Muscle layer of duodenum (tissue), 2 donors: Measurements from ENCODE around the gene SBF2.
A peak's percentile ranks its signal among the peaks of the same experiment; 100 is the strongest.

Experiments
- H3K27ac ChIP-seq: one replicate; pipeline ENCODE4 v1.7.0; 2013; ENCODE audit warnings: mild to moderate bottlenecking, low read length
- H3K27me3 ChIP-seq: one replicate; pipeline ENCODE4 v1.7.0; 2013; ENCODE audit warnings: low read depth, mild to moderate bottlenecking, control low read depth, low read length
- H3K36me3 ChIP-seq, 2 donors: one replicate each; pipeline ENCODE4 v1.7.0; 2013; ENCODE audit warnings: low read length in 2 of 2, control low read depth in 1 of 2, mild to moderate bottlenecking in 1 of 2; ENCODE audit not compliant: insufficient read depth in 2 of 2, control insufficient read depth in 1 of 2
- H3K4me1 ChIP-seq, 2 donors: one replicate each; pipeline ENCODE4 v1.7.0; 2013; ENCODE audit warnings: low read length in 2 of 2, mild to moderate bottlenecking in 2 of 2, control low read depth in 1 of 2, moderate library complexity in 1 of 2; ENCODE audit not compliant: insufficient read depth in 2 of 2, control insufficient read depth in 1 of 2
- H3K4me3 ChIP-seq, 2 donors: one replicate each; pipeline ENCODE4 v1.7.0; 2013; ENCODE audit warnings: low read length in 2 of 2, low read depth in 1 of 2, mild to moderate bottlenecking in 1 of 2
- H3K9me3 ChIP-seq, 2 donors: one replicate each; pipeline ENCODE4 v1.7.0; 2013; ENCODE audit warnings: low read length in 2 of 2, control low read depth in 1 of 2, mild to moderate bottlenecking in 1 of 2; ENCODE audit not compliant: control insufficient read depth in 1 of 2
- donor health status: healthy.

Gene SBF2

DNA sequence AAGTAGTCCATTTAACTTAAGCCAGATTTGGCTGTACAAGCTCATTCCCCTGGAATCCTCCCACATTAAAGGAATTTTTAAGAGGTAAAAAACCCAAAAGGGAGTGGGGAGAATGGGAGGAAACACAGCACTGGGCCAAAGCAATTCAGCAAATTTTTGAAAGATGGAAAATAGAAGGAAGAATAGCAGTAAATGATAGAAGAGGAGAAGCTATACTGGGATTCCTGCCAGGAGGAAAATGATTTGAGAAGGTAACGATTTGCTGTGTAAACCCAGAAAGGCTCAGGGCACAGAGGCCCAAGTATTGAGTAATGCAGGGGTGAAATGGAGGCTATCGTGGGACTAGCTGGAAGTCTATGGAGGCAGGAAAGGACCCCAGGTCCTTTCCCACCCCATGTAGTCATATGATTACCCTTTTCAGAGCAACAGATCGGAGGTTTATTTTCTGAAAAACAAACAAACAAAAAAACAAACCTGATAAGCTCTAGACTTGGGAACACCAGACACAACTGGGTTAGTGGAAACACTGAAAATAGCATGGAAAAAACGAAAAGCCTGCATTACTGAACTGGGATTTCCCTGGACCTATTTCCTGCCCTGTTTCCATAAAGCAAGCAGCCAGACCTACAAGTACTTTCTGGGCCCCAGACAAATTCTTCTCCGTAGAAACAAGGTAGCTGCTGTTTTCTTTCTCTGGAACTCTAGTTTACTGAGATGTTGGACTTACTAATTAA, 490.2 kb downstream of the SBF2 start:
- peak overlapping the region; percentile 71 for H3K27ac ChIP-seq
- H3K27me3 ChIP-seq: no peaks in the 10 kb centered on the region
- peaks cover 8 to 21% of the 10 kb centered on the region in 2 donors for H3K4me1 ChIP-seq
- peaks cover 14 to 17% of the 10 kb centered on the region in 2 donors for H3K36me3 ChIP-seq
- H3K9me3 ChIP-seq: no peaks in the 10 kb centered on the region
- H3K4me3 ChIP-seq: no peak overlapping the region

DNA sequence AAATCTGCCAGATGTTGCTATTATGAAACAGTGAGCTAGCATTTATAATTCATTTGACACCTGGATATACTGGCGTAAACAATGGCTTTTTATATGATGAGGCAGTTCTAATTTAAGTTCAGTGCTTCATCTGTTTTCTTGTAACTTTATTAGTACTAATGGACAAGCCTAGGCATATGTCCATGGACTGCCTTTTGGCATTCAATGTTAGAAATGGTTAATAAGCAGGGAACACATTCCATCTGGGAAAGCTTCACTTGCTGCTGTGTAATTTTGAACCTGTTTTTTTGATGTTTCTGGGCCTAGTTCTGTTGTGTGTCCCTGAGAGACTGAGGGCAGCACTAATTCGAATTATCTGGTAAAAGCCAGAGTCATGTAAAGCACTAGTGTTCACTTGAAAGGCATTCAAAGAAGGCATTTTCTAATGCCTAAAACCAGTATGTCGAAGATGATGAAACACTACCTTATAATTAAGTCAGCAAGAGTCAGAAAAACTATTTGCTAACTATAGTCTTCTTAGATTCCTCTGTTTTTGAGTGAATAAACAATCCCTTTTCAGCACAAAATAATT, 491.6 kb downstream of the SBF2 start:
- H3K9me3 ChIP-seq: no peaks in the 10 kb centered on the region
- peak overlapping the region; percentile 73 for H3K27ac ChIP-seq
- peaks cover 8 to 21% of the 10 kb centered on the region in 2 donors for H3K4me1 ChIP-seq
- H3K36me3 ChIP-seq: peaks cover 7 to 9% of the 10 kb centered on the region in 2 donors
- H3K4me3 ChIP-seq: no peak overlapping the region
- no peaks in the 10 kb centered on the region for H3K27me3 ChIP-seq

DNA sequence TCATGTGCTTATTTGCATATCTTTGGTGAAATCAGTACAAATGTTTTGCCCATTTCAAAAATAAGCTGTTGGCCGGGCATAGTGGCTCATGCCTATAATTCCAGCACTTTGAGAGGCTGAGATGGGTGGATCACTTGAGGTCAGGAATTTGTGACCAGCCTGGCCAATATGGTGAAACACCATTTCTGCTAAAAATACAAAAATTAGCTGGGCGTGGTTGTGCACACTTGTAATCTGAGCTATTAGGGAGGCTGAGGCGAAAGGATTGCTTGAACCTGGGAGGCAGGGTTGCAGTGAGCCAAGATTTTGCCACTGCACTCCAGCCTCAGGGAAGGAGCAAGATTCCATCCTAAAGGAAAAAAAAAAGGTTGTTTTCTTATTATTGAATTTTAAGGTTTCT, 494.1 kb downstream of the SBF2 start:
- H3K9me3 ChIP-seq: no peaks in the 10 kb centered on the region
- H3K36me3 ChIP-seq: peaks cover 0 to 2% of the 10 kb centered on the region in 2 donors
- H3K27me3 ChIP-seq: no peaks in the 10 kb centered on the region
- H3K27ac ChIP-seq: no peak overlapping the region
- no peak overlapping the region for H3K4me3 ChIP-seq
- peaks cover 8 to 21% of the 10 kb centered on the region in 2 donors for H3K4me1 ChIP-seq

DNA sequence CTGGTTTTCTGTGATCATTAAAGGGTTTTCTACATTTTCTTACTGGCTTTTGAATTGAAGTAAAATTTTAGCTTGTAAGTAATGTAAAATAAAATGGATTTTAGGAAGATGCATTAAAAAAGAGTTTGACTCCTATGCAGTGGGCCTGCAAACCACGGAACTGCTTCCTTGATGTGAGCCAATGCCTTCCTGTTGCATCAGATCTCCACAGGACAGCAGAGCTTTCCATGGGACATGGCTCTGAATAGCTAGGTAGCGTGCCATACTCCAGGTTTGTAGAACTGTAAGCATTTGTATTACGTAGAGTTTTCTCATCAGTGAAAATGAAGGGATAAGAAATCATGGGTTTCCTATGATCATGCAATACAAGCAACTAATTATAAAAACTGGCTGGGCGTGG, 496.7 kb downstream of the SBF2 start:
- no peaks in the 10 kb centered on the region for H3K9me3 ChIP-seq
- no peak overlapping the region for H3K4me3 ChIP-seq
- H3K36me3 ChIP-seq: peaks cover 3 to 4% of the 10 kb centered on the region in 2 donors
- H3K4me1 ChIP-seq: peaks cover under 1 to 3% of the 10 kb centered on the region in 2 donors
- H3K27me3 ChIP-seq: no peaks in the 10 kb centered on the region
- H3K27ac ChIP-seq: no peak overlapping the region

DNA sequence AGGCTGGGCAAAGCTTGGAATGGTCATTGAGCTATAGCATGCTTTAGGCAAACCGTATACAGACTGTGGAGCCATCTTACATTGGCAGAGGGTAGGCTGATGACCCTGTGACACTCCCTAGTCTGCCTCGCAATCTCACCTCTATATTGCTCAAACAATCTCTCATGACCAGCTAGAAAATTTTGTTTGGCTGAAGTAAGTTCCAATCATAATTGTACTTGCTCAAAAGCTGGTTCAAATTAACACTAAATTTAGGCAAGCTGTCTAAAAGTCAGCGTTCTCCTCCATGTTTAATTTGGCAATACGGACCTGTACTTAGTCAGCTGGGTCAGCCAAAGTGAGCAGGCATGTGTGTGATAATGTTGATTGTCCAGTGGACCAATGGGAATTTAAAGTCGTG, 497.2 kb downstream of the SBF2 start:
- Histone ChIP-seq H3K36me3 (peaks cover 3 to 4% of the 10 kb centered on the region in 2 donors), H3K27me3 (no peaks in the 10 kb centered on the region), H3K9me3 (no peaks in the 10 kb centered on the region), H3K4me1 (no peaks in the 10 kb centered on the region), H3K27ac (no peak overlapping the region), H3K4me3 (no peak overlapping the region)

DNA sequence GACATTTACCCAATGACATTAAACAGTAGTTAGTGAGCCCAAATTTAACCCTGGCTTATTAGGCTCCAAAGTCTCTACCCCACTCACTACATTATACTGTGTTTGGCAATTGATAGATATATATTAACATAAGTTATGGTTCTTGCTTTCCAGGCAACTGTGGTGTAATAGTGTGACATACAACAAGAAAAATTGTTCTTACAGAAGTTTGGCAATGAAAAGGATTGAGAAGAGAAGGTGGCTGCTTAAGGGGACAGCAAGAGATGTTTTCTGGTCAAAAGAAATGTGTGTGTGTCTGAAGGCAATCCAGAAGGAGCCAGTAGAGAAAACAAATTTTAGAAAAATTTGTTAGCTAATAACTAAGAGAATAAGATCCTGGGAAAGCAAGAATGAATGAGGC, 497.8 kb downstream of the SBF2 start:
- peaks cover 3 to 4% of the 10 kb centered on the region in 2 donors for H3K36me3 ChIP-seq
- H3K27me3 ChIP-seq: no peaks in the 10 kb centered on the region
- no peaks in the 10 kb centered on the region for H3K9me3 ChIP-seq
- H3K4me3 ChIP-seq: no peak overlapping the region
- H3K4me1 ChIP-seq: no peaks in the 10 kb centered on the region
- no peak overlapping the region for H3K27ac ChIP-seq

DNA sequence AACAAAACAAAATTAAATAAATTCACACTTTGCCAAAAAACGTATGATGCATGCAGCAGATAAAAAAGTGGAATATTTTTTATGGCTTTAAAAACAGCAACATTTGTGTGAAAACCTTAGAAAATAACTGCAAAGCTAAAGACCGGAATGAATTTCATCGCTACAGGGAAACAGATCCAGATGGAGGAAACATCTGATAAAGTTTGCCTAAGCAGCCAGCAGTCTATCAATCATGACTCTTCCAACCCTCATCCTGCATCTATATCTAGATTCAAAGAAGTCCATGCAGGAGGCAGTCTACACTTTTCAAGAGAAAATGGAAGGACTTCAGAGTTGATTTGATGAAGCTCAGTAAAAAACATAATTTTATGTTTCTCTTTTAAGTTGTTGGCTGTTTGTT, 503.3 kb downstream of the SBF2 start:
- Histone ChIP-seq H3K4me3 (no peak overlapping the region), H3K27me3 (no peaks in the 10 kb centered on the region), H3K9me3 (no peaks in the 10 kb centered on the region), H3K36me3 (peaks cover 12 to 34% of the 10 kb centered on the region in 2 donors), H3K27ac (no peak overlapping the region), H3K4me1 (no peaks in the 10 kb centered on the region)

DNA sequence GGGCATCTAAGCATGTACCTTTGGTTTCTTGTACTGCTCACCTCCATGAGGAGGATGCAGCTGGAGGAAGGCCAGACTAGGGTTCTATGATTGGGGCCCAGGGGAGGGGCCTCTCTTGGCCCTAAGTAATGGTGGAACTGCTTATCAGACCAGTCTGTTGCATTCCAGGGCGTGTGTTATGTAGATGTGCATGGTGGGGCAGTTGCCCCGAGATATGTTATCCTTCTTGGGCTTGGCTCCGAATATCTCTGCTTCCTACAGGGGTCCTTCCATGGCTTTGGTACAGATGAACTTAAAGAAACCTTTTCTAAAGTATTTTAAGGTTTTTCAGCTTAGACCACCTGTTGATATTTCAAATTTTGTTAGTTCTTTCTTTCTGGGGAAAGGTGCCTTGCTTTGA, 504.1 kb downstream of the SBF2 start:
- H3K9me3 ChIP-seq: no peaks in the 10 kb centered on the region
- no peak overlapping the region for H3K27ac ChIP-seq
- H3K4me1 ChIP-seq: no peaks in the 10 kb centered on the region
- H3K36me3 ChIP-seq: peaks cover 15 to 40% of the 10 kb centered on the region in 2 donors
- H3K4me3 ChIP-seq: no peak overlapping the region
- H3K27me3 ChIP-seq: no peaks in the 10 kb centered on the region

DNA sequence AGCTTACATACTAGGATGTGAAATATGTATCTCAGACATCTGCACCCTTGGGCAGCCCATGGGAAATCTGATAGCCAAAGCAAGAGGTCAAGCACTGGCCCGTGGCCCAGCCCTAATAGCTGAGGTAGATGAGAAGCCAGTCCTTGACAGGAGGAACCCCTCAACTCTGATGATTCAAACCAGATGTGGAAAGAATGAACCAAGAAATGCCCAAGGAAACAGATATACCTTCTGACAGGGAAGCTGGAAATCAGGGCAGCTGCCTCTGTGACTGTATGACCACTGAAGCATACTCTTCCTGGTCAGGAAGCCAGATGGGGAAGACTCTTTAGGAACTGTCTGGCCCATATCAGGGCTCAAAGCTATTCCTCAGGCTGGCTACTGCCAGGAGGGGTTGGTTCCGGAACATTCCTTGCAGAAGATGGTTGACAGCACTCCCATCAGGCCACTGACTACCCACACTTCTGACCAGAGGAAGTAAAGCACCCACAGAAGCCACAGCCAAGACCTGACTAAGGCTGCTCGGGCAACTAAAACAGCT, 506.0 kb downstream of the SBF2 start:
- Histone ChIP-seq H3K36me3 (peaks cover 23 to 50% of the 10 kb centered on the region in 2 donors), H3K4me1 (no peaks in the 10 kb centered on the region), H3K9me3 (no peaks in the 10 kb centered on the region), H3K4me3 (no peak overlapping the region), H3K27me3 (no peaks in the 10 kb centered on the region), H3K27ac (no peak overlapping the region)

DNA sequence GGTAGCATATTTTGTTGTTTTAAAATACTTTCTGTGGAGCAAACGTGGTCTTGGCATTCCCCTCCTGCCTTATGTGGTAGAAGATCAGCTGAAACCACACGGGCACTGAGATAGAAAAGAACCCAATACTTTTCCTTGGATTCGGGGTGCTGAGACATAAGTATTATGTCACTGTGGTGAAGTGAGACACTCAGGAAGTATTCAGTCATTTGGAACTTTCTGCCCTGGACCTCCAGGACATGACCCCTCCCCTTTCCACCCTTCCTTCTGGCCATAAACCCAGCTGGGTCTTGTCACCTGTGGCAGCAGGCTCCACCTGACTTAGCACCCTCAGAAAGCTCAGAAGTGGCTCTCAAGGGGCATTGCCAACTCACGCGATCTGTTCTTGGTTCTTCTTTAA, 506.8 kb downstream of the SBF2 start:
- Histone ChIP-seq H3K4me3 (no peak overlapping the region), H3K27me3 (no peaks in the 10 kb centered on the region), H3K36me3 (peaks cover 26 to 53% of the 10 kb centered on the region in 2 donors), H3K4me1 (no peaks in the 10 kb centered on the region), H3K9me3 (no peaks in the 10 kb centered on the region), H3K27ac (no peak overlapping the region)

DNA sequence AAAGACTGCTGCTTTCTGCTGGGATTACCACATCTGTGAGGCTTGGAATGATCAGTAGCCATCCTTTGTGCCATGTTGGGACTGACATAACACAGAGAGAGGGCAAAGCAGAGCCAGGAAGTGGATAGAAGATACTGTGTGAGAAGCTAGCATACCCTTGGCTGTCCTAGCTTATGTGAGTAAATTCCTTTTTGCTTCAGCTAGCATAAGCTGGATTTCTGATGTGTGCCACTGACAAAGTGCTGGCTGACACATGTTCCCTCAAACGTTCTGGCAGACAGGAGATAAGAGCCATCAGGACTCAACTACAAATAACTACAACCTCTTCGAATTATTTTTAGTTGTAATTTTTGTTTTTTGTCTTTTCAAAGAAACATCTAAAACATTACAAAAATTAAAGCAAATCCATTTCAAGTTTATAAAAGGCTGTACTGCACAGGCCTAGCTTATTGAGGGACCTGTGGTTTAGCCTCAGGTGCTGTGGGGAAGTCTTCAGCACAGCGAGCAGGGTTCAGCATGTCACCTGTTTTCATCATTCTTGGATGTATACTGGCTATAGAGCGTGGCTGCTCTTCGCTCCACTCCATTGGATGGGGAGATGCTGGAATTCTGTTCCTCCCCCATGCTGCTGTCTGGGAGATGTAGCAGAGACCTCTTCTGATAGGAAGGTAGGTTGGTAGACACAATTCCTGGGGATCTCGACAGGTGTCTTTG, 509.3 kb downstream of the SBF2 start:
- Histone ChIP-seq H3K27me3 (no peaks in the 10 kb centered on the region), H3K4me3 (no peak overlapping the region), H3K36me3 (peaks cover 32 to 70% of the 10 kb centered on the region in 2 donors), H3K27ac (no peak overlapping the region), H3K4me1 (no peaks in the 10 kb centered on the region), H3K9me3 (no peaks in the 10 kb centered on the region)
